Measurements from ENCODE around the gene RAB27B. TPM values are rescaled to one million over a fixed set of nuclear protein-coding genes. Genes with fewer than 3 reads are reported as not detected.
"Not testable (repeated sequence)": the region's sequence is repeated elsewhere in the genome, so short reads cannot be mapped to it uniquely, and the experiment has no call there.

RAB27B gene
- total and polyA plus RNA-seq, 7 donors: 0.03 to 0.20 (median 0.06) TPM; not detected in 1

- no peak for ATAC-seq
These were observed 25.4 kb upstream of the RAB27B start for GRCh38 chr18:54802686-54803395.

GRCh38 chr18:54805571-54806334, 22.5 kb upstream of the RAB27B start:
- Histone ChIP-seq H3K4me1 (no peaks in the 10 kb centered on the region), H3K4me3 (no peak overlapping the region), H3K27me3 (ENCODE audit: insufficient read depth in 3 of 3, low read length in 2 of 3) (no peaks in the 10 kb centered on the region), H3K27ac (no peak overlapping the region), H3K36me3 (ENCODE audit: insufficient read depth in 1 of 2, low read depth in 1 of 2) (no peaks in the 10 kb centered on the region), H3K9me3 (no peaks in the 10 kb centered on the region)
- WGBS, 3 donors: 67 to 72% (median 71%) methylated on average over 3 of the region's 3 CpGs
- intact Hi-C loops (cut with DNase I): no loop called here
- DNase-seq: no peak
- TF ChIP-seq, protein P1, sequence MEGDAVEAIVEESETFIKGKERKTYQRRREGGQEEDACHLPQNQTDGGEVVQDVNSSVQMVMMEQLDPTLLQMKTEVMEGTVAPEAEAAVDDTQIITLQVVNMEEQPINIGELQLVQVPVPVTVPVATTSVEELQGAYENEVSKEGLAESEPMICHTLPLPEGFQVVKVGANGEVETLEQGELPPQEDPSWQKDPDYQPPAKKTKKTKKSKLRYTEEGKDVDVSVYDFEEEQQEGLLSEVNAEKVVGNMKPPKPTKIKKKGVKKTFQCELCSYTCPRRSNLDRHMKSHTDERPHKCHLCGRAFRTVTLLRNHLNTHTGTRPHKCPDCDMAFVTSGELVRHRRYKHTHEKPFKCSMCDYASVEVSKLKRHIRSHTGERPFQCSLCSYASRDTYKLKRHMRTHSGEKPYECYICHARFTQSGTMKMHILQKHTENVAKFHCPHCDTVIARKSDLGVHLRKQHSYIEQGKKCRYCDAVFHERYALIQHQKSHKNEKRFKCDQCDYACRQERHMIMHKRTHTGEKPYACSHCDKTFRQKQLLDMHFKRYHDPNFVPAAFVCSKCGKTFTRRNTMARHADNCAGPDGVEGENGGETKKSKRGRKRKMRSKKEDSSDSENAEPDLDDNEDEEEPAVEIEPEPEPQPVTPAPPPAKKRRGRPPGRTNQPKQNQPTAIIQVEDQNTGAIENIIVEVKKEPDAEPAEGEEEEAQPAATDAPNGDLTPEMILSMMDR (IDR thresholded peaks at IDR 0.05): no peak
- ATAC-seq: no peak

More at GRCh38 chr18:54802686-54803395, 25.4 kb upstream of the RAB27B start:
- Histone ChIP-seq H3K27me3 (ENCODE audit: insufficient read depth in 3 of 3, low read length in 2 of 3) (no peaks in the 10 kb centered on the region), H3K4me3 (no peak overlapping the region), H3K36me3 (ENCODE audit: insufficient read depth in 1 of 2, low read depth in 1 of 2) (no peaks in the 10 kb centered on the region), H3K9me3 (no peaks in the 10 kb centered on the region), H3K4me1 (no peaks in the 10 kb centered on the region), H3K27ac (no peak overlapping the region)
- TF ChIP-seq, protein P1 (IDR thresholded peaks at IDR 0.05): no peak
- no peak for DNase-seq
- intact Hi-C loops (cut with DNase I): no loop called here
- 75 to 82% (median 81%) methylated on average over 2 of the region's 2 CpGs for WGBS, 3 donors

- peaks cover 0 to 2% (median 0%) of the 10 kb centered on the region in 3 donors for H3K27me3 ChIP-seq (ENCODE audit: insufficient read depth in 3 of 3, low read length in 2 of 3)
- no peak for ATAC-seq
- intact Hi-C loops (cut with DNase I): no loop called here
- H3K4me1 ChIP-seq: no peaks in the 10 kb centered on the region
- H3K27ac ChIP-seq: no peak overlapping the region
- H3K9me3 ChIP-seq: no peaks in the 10 kb centered on the region
- H3K4me3 ChIP-seq: no peak overlapping the region
- DNase-seq: no peak
- H3K36me3 ChIP-seq (ENCODE audit: insufficient read depth in 1 of 2, low read depth in 1 of 2): no peaks in the 10 kb centered on the region
- TF ChIP-seq, protein P1 (IDR thresholded peaks at IDR 0.05): no peak
These were observed 21.8 kb upstream of the RAB27B start for GRCh38 chr18:54806526-54806925.

GRCh38 chr18:54807303-54807702, 21.0 kb upstream of the RAB27B start:
- intact Hi-C loops (cut with DNase I): no loop called here
- Histone ChIP-seq H3K4me3 (no peak overlapping the region), H3K36me3 (ENCODE audit: insufficient read depth in 1 of 2, low read depth in 1 of 2) (no peaks in the 10 kb centered on the region), H3K9me3 (no peaks in the 10 kb centered on the region), H3K4me1 (no peaks in the 10 kb centered on the region), H3K27ac (no peak overlapping the region), H3K27me3 (ENCODE audit: insufficient read depth in 3 of 3, low read length in 2 of 3) (peaks cover 0 to 2% (median 0%) of the 10 kb centered on the region in 3 donors)
- ATAC-seq: no peak
- WGBS, 3 donors: 92 to 97% (median 92%) methylated on average over 2 of the region's 2 CpGs
- TF ChIP-seq, protein P1 (IDR thresholded peaks at IDR 0.05): no peak
- DNase-seq: no peak

DNA sequence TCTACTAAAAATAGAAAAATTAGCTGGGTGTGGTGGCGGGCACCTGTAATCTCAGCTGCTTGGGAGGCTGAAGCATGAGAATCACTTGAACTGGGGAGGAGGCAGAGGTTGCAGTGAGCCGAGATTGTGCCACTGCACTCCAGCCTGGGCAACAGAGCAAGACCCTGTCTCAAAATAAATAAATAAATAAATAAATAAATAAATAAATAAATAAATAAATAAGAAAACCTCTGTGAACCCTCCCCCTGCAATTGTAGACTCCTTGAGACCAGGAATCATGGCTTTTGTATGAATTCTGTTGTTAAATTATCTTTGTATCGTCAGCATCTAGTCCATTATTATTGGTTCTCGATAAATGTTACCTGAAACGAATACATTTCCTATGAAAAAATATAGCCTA, 17.6 kb upstream of the RAB27B start:
- ATAC-seq; H3K27me3 ChIP-seq (ENCODE audit: insufficient read depth in 3 of 3, low read length in 2 of 3); H3K9me3 ChIP-seq; H3K4me3 ChIP-seq; H3K27ac ChIP-seq; H3K4me1 ChIP-seq; intact Hi-C loops (cut with DNase I); DNase-seq; H3K36me3 ChIP-seq (ENCODE audit: insufficient read depth in 1 of 2, low read depth in 1 of 2): not testable (repeated sequence)
- 92 to 96% (median 96%) methylated on average over 5 of the region's 5 CpGs for WGBS, 3 donors
